ENCODE results near the gene ARMC5. TPM values are rescaled to one million over a fixed set of nuclear protein-coding genes. Genes with fewer than 3 reads are reported as not detected.
"Not testable (repeated sequence)": the region's sequence is repeated elsewhere in the genome, so short reads cannot be mapped to it uniquely, and the experiment has no call there.

The ARMC5 gene
- total RNA-seq, 1 donor from 2014 or later: 10.8 TPM

- H3K27ac ChIP-seq: no peak overlapping the region
- DNase-seq: no peak
- no peaks in the 10 kb centered on the region for H3K4me1 ChIP-seq
- no peaks in the 10 kb centered on the region for H3K27me3 ChIP-seq
- no peaks in the 10 kb centered on the region for H3K36me3 ChIP-seq
- H3K4me3 ChIP-seq: no peak overlapping the region
- TF ChIP-seq, protein P1, sequence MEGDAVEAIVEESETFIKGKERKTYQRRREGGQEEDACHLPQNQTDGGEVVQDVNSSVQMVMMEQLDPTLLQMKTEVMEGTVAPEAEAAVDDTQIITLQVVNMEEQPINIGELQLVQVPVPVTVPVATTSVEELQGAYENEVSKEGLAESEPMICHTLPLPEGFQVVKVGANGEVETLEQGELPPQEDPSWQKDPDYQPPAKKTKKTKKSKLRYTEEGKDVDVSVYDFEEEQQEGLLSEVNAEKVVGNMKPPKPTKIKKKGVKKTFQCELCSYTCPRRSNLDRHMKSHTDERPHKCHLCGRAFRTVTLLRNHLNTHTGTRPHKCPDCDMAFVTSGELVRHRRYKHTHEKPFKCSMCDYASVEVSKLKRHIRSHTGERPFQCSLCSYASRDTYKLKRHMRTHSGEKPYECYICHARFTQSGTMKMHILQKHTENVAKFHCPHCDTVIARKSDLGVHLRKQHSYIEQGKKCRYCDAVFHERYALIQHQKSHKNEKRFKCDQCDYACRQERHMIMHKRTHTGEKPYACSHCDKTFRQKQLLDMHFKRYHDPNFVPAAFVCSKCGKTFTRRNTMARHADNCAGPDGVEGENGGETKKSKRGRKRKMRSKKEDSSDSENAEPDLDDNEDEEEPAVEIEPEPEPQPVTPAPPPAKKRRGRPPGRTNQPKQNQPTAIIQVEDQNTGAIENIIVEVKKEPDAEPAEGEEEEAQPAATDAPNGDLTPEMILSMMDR (IDR thresholded peaks at IDR 0.05): no peak
- H3K9me3 ChIP-seq: no peaks in the 10 kb centered on the region
- intact Hi-C loops (cut with DNase I): no loop called here
- ATAC-seq: peak; percentile 36
Measured at GRCh38 chr16:31436221-31437045, 22.9 kb upstream of the ARMC5 start.

DNA sequence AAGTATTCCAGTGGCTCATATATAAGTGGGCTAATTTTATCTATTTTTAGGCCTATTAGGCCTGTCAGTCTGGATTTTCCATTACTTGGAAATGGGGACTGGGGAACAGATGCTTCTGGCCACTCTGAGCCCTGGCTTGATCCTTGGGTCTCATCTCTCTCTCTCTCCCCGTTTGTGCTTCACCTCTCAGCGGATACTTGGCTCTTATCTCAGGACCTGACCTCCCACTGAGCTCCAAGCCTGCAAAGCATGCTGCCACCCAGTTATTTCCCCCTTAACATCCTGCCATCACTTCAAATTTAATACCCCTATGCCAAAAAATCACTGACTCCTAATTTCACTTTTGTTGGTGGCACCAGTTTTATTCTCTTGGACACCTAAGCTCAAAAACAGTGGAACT, 20.9 kb upstream of the ARMC5 start:
- H3K4me3 ChIP-seq: no peak overlapping the region
- DNase-seq: no peak
- H3K36me3 ChIP-seq: no peaks in the 10 kb centered on the region
- peaks cover 4% of the 10 kb centered on the region for H3K4me1 ChIP-seq
- H3K9me3 ChIP-seq: no peaks in the 10 kb centered on the region
- ATAC-seq: no peak
- TF ChIP-seq, protein P1 (IDR thresholded peaks at IDR 0.05): no peak
- H3K27me3 ChIP-seq: no peaks in the 10 kb centered on the region
- intact Hi-C loops (cut with DNase I): no loop called here
- H3K27ac ChIP-seq: no peak overlapping the region

GRCh38 chr16:31439023-31439422, 20.3 kb upstream of the ARMC5 start:
- DNase-seq; H3K27ac ChIP-seq; H3K4me1 ChIP-seq; ATAC-seq; H3K27me3 ChIP-seq; H3K4me3 ChIP-seq; H3K9me3 ChIP-seq; intact Hi-C loops (cut with DNase I); H3K36me3 ChIP-seq: not testable (repeated sequence)

DNA sequence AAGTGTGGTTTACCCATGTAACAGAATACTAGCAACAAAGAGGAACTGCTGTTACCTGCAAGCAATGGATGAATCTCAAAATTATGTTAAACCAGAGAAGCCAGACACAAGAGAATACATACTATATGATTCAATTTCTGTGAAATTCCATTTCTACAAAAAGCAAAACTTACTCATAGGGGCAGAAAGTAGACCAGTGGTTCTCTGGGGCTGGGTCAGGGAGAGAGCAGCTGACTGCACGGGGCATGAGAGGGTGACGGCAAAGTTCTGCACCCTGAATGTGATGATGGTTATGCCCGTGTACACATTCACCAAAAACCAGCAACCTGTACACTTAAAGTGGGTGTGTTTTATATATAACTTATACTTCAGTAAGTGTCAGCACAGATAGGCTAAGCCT, 19.8 kb upstream of the ARMC5 start:
- intact Hi-C loops (cut with DNase I): no loop called here
- DNase-seq: no peak
- TF ChIP-seq, protein P1 (IDR thresholded peaks at IDR 0.05): no peak

DNA sequence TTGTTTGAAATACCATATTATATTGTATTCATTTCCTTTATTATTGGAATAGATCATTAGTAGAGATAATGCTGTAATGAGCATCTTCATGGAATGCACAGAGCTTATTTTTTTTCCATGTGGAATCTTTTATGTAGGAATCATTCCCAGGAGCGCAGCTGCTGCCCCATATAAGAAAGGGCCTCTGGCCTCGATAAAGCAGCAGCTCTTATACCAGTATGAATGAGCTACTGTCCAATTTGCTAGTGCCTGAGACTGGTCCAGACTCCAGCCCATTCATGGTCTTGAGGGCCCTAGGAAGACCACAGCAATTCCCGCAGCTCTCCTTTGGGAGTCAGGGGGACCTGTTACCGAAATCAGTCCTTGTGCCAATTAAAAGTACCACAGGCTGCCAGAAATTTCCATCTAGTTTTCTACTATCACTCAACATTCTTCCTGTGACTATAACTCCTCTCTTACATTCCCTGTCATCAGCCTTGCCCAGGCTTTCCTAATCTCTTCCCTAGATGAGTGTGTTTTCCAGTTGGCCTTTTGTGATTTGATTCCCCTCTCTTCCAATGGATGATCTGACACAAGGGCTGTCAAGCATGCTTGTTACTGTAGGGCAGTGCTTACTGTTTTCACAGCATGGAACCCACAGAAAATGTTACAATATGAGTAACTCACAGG, 18.7 kb upstream of the ARMC5 start:
- Histone ChIP-seq H3K27ac (no peak overlapping the region), H3K4me1 (peaks cover 4% of the 10 kb centered on the region), H3K36me3 (no peaks in the 10 kb centered on the region), H3K9me3 (no peaks in the 10 kb centered on the region), H3K4me3 (no peak overlapping the region), H3K27me3 (no peaks in the 10 kb centered on the region)
- TF ChIP-seq, protein P1 (IDR thresholded peaks at IDR 0.05): no peak
- ATAC-seq: no peak
- no peak for DNase-seq
- intact Hi-C loops (cut with DNase I): loop anchor here (5.0 kb wide), 1 partner anchor 453 kb away; the partner anchor contains the start of gene HSD3B7

More for the DNA sequence above, 19.8 kb upstream of the ARMC5 start:
- ATAC-seq: no peak
- Histone ChIP-seq H3K9me3 (no peaks in the 10 kb centered on the region), H3K27me3 (no peaks in the 10 kb centered on the region), H3K27ac (no peak overlapping the region), H3K4me1 (peaks cover 4% of the 10 kb centered on the region), H3K36me3 (no peaks in the 10 kb centered on the region), H3K4me3 (no peak overlapping the region)

- intact Hi-C loops (cut with DNase I): loop anchor here (5.0 kb wide), 1 partner anchor 455 kb away; the partner anchor contains the start of gene HSD3B7
- Histone ChIP-seq H3K36me3 (no peaks in the 10 kb centered on the region), H3K4me3 (peak overlapping the region; percentile 74), H3K27ac (peak overlapping the region; percentile 86), H3K9me3 (no peaks in the 10 kb centered on the region), H3K27me3 (no peaks in the 10 kb centered on the region), H3K4me1 (peaks cover 4% of the 10 kb centered on the region)
- DNase-seq (no peak), ATAC-seq (no peak)
- TF ChIP-seq, protein P1 (IDR thresholded peaks at IDR 0.05): no peak
Measured at GRCh38 chr16:31441956-31442355, 17.3 kb upstream of the ARMC5 start.

DNA sequence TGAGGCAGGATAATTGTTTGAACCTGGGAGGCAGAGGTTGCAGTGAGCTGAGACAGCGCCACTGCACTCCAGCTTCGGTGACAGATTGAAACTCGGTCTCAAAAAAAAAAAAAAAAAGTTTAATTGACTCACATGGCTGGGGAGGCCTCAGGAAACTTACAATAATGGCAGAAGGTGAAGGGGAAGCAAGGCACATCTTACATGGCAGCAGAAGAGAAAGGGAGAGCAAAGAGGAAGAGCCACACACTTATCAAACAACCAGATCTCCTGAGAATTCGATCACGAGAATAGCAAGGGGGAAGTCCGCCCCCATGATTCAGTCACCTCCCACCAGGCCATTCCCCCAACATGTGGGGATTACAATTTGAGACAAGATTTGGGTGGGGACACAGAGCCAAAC, 13.4 kb upstream of the ARMC5 start:
- H3K9me3 ChIP-seq; ATAC-seq; intact Hi-C loops (cut with DNase I); DNase-seq; H3K4me1 ChIP-seq; H3K4me3 ChIP-seq; H3K36me3 ChIP-seq; H3K27me3 ChIP-seq; H3K27ac ChIP-seq: not testable (repeated sequence)
